Measurements from ENCODE around the gene COMMD2.

Gene COMMD2

GRCh38 chr3:149752051-149752787 lies at the start of gene COMMD2:
TSS of gene COMMD2 (minus strand) at chr3:149752489. CDS start at chr3:149752444, 45 bp downstream.
- DNase-seq, result peak; percentile 68

GRCh38 chr3:149801639-149802038 lies 49.4 kb upstream of the COMMD2 start:
- no peak for DNase-seq

- no peak for DNase-seq
Observed at GRCh38 chr3:149801195-149801594, 48.9 kb upstream of the COMMD2 start.

GRCh38 chr3:149800693-149801092 lies 48.4 kb upstream of the COMMD2 start:
- DNase-seq, result no peak

- DNase-seq, result no peak
Observed at GRCh38 chr3:149796026-149796425, 43.7 kb upstream of the COMMD2 start.

- DNase-seq, result no peak
Observed at GRCh38 chr3:149792452-149793270, 40.4 kb upstream of the COMMD2 start, which contains the start of gene ANKUB1. TSS of gene ANKUB1 (minus strand) at chr3:149792554. CDS start at chr3:149792366, 188 bp downstream.

GRCh38 chr3:149790698-149791097 lies 38.4 kb upstream of the COMMD2 start:
- DNase-seq, result no peak

GRCh38 chr3:149790268-149790667 lies 38.0 kb upstream of the COMMD2 start:
- no peak for DNase-seq

- no peak for DNase-seq
Observed at GRCh38 chr3:149784064-149784704, 31.9 kb upstream of the COMMD2 start.

- no peak for DNase-seq
Observed at GRCh38 chr3:149783576-149783975, 31.3 kb upstream of the COMMD2 start.

GRCh38 chr3:149781741-149782140 lies 29.5 kb upstream of the COMMD2 start:
- no peak for DNase-seq

GRCh38 chr3:149781211-149781610 lies 28.9 kb upstream of the COMMD2 start:
- DNase-seq, result no peak

GRCh38 chr3:149777414-149778214 lies 25.3 kb upstream of the COMMD2 start:
- DNase-seq, result no peak

- no peak for DNase-seq
Observed at GRCh38 chr3:149776170-149776569, 23.9 kb upstream of the COMMD2 start.

- DNase-seq, result no peak
Observed at GRCh38 chr3:149772861-149773260, 20.6 kb upstream of the COMMD2 start.

- peak; percentile 3 for DNase-seq
Observed at GRCh38 chr3:149771652-149772271, 19.5 kb upstream of the COMMD2 start.

GRCh38 chr3:149770246-149770645 lies 18.0 kb upstream of the COMMD2 start:
- no peak for DNase-seq

- DNase-seq, result no peak
Observed at GRCh38 chr3:149768704-149769103, 16.4 kb upstream of the COMMD2 start.

- DNase-seq, result no peak
Observed at GRCh38 chr3:149767720-149768119, 15.4 kb upstream of the COMMD2 start.

- no peak for DNase-seq
Observed at GRCh38 chr3:149765762-149766334, 13.6 kb upstream of the COMMD2 start.

- no peak for DNase-seq
Observed at GRCh38 chr3:149764302-149764701, 12.0 kb upstream of the COMMD2 start.

Measured in stimulated activated CD4-positive, alpha-beta T cell treated with anti-CD3 and anti-CD28 coated beads, Interleukin-12 subunit alpha, Interleukin-12 subunit beta, amount 100 ng/mL, for 4 hours (primary cell).